Measurements from ENCODE around the gene SH2B2.

The SH2B2 gene

DNA sequence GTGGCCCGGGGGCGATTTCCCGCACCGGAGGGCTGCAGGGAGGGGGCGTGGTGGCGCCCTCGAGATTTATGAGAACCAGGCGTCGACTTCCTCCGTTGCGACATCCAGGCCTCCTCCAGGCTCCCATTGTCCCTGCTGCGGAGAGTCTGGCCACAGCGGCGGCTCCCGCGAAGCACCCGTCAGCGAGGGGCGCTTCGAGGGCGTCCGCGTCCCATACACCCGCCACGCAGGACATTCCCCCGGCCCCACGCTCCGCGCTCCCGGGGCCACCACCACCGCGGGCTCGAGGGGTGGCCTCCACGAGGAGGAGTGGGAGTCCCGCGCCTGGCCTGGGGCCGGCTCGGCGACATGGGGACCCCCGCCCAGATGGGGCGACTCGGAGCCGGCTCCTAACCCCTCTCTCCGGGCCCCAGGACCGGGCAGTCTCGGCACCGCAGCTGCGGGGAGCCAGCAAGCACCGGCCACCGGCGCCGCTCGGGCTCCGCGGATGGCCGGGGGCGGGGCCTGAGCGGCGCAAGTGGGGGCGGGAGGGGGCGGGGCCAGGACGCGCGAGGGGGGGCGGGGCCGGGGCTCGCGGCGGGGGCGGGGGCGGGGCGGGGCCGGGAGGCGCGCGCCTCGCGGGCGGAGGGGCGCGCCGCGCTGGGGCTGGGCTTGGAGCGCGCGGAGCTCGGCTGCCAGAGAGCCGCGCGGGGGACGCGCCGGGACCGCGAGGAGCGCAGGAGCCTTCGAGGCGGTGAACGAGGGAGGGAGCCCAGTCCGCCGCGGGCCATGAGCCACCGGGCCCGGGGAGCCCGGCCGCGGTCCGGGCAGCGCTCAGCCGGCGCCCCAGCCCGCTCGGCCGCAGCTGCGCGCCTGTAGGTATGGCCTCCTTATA is at the start of gene SH2B2:
SH2B2 (plus strand) TSS at position 632 of the 874 bp plus-strand sequence. CDS start 13,683 bp downstream, outside the sequence.
- ATAC-seq: peak; percentile 61
- TF ChIP-seq ZFP3 (CRISPR knock-in tag; IDR thresholded peaks at IDR 0.05) (peak; percentile 77; the same call in 1 of the 2 replicates), TCF4 (CRISPR knock-in tag; IDR thresholded peaks at IDR 0.05; ENCODE audit: borderline replicate concordance) (peak; percentile 63; the same call in 1 of the 2 replicates), PPARA (CRISPR knock-in tag; IDR thresholded peaks at IDR 0.05; ENCODE audit: borderline replicate concordance) (no peak), GLIS3 (CRISPR knock-in tag; IDR thresholded peaks at IDR 0.05) (peak; percentile 67; the same call in 1 of the 2 replicates), RARB (CRISPR knock-in tag; IDR thresholded peaks at IDR 0.05) (no peak), OSR1 (CRISPR knock-in tag; IDR thresholded peaks at IDR 0.05) (no peak)
- TF ChIP-seq, protein P1, sequence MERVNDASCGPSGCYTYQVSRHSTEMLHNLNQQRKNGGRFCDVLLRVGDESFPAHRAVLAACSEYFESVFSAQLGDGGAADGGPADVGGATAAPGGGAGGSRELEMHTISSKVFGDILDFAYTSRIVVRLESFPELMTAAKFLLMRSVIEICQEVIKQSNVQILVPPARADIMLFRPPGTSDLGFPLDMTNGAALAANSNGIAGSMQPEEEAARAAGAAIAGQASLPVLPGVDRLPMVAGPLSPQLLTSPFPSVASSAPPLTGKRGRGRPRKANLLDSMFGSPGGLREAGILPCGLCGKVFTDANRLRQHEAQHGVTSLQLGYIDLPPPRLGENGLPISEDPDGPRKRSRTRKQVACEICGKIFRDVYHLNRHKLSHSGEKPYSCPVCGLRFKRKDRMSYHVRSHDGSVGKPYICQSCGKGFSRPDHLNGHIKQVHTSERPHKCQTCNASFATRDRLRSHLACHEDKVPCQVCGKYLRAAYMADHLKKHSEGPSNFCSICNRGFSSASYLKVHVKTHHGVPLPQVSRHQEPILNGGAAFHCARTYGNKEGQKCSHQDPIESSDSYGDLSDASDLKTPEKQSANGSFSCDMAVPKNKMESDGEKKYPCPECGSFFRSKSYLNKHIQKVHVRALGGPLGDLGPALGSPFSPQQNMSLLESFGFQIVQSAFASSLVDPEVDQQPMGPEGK (CRISPR knock-in tag; IDR thresholded peaks at IDR 0.05; ENCODE audit: borderline replicate concordance): 0 out of 2 replicates have a peak, but pooled peaks have one; percentile 68
- TF ChIP-seq, protein P2, sequence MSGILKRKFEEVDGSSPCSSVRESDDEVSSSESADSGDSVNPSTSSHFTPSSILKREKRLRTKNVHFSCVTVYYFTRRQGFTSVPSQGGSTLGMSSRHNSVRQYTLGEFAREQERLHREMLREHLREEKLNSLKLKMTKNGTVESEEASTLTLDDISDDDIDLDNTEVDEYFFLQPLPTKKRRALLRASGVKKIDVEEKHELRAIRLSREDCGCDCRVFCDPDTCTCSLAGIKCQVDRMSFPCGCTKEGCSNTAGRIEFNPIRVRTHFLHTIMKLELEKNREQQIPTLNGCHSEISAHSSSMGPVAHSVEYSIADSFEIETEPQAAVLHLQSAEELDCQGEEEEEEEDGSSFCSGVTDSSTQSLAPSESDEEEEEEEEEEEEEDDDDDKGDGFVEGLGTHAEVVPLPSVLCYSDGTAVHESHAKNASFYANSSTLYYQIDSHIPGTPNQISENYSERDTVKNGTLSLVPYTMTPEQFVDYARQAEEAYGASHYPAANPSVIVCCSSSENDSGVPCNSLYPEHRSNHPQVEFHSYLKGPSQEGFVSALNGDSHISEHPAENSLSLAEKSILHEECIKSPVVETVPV (CRISPR knock-in tag; IDR thresholded peaks at IDR 0.05): 0 out of 2 replicates have a peak, but pooled peaks have one; percentile 21

DNA sequence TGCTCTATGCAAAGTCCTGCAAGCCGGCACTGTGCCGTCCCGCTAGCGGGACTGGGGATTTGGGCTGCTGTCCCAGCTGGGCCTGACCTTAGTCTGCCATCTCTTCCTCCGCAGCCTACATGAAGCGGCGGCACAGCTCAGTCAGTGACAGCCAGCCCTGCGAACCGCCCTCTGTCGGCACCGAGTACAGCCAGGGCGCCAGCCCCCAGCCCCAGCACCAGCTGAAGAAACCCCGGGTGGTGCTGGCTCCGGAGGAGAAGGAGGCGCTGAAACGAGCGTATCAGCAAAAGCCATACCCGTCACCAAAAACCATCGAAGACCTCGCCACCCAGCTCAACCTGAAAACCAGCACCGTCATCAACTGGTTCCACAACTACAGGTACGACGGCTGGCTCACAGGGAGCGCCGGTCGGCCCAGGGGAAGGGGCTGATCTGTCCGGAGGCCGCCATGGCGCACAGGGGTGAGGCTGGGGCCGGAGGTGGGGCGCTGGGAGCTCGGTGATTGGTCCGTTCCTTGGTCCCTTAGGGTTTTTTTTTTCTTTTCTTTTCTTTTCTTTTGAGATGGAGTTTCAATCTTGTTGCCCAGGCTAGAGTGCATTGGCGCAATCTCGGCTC is 47.4 kb upstream of the SH2B2 start:
- no peak for TF ChIP-seq ZFP30 (CRISPR knock-in tag; IDR thresholded peaks at IDR 0.05)
- TF ChIP-seq ZNF8 (CRISPR knock-in tag; IDR thresholded peaks at IDR 0.05): no peak
- TF ChIP-seq ZNF70 (CRISPR knock-in tag; IDR thresholded peaks at IDR 0.05): no peak
- TF ChIP-seq OSR1 (CRISPR knock-in tag; IDR thresholded peaks at IDR 0.05): no peak
- no peak for TF ChIP-seq SNAI2 (CRISPR knock-in tag; IDR thresholded peaks at IDR 0.05)
- TF ChIP-seq CSDC2 (CRISPR knock-in tag; IDR thresholded peaks at IDR 0.05): no peak
- no peak for TF ChIP-seq BACH2 (CRISPR knock-in tag; IDR thresholded peaks at IDR 0.05; ENCODE audit: borderline replicate concordance)
- TF ChIP-seq TCF4 (CRISPR knock-in tag; IDR thresholded peaks at IDR 0.05; ENCODE audit: borderline replicate concordance): no peak
- TF ChIP-seq TOX (CRISPR knock-in tag; IDR thresholded peaks at IDR 0.05; ENCODE audit: borderline replicate concordance): no peak
- TF ChIP-seq ZFP3 (CRISPR knock-in tag; IDR thresholded peaks at IDR 0.05): no peak
- TF ChIP-seq, protein P2 (CRISPR knock-in tag; IDR thresholded peaks at IDR 0.05): no peak
- ATAC-seq: no peak

DNA sequence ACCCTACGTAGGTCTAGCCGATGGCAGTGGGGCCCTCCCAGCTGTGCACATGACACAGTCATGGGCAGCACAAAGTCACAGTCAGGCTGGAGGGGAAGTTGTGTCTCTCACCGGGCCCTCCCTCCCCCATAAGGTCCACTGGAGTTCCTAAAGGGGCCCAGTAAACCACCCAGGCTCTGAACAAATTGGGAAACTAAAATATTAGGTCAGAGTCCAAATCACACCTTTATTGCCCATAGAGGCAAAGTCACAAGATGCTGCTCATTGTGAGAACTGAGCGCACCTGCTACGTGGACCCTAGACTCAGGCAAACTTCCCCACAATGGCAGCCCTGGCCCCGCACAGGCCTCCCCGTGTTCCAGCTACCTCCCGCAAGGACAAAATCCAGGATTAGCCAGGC is 45.2 kb upstream of the SH2B2 start:
- TF ChIP-seq TCF4 (CRISPR knock-in tag; IDR thresholded peaks at IDR 0.05; ENCODE audit: borderline replicate concordance) (no peak), OSR1 (CRISPR knock-in tag; IDR thresholded peaks at IDR 0.05) (no peak), GLIS3 (CRISPR knock-in tag; IDR thresholded peaks at IDR 0.05) (no peak), ZNF8 (CRISPR knock-in tag; IDR thresholded peaks at IDR 0.05) (no peak), PPARA (CRISPR knock-in tag; IDR thresholded peaks at IDR 0.05; ENCODE audit: borderline replicate concordance) (no peak), ZC3H10 (CRISPR knock-in tag; IDR thresholded peaks at IDR 0.05) (no peak), RARB (CRISPR knock-in tag; IDR thresholded peaks at IDR 0.05) (no peak), ZNF565 (CRISPR knock-in tag; conservative IDR thresholded peaks at IDR 0.05; ENCODE audit: low read depth) (no peak), ZFP30 (CRISPR knock-in tag; IDR thresholded peaks at IDR 0.05) (no peak), CSDC2 (CRISPR knock-in tag; IDR thresholded peaks at IDR 0.05) (no peak)
- TF ChIP-seq, protein P2 (CRISPR knock-in tag; IDR thresholded peaks at IDR 0.05): no peak
- TF ChIP-seq, protein P1 (CRISPR knock-in tag; IDR thresholded peaks at IDR 0.05; ENCODE audit: borderline replicate concordance): no peak
- ATAC-seq: no peak
